Transverse colon (tissue), 4 donors: ENCODE results near the gene UTP11.

Experiments used
- EP300 ChIP-seq: sonication (generic); formaldehyde crosslinking; IDR thresholded peaks from one replicate; pipeline ENCODE4 v1.6.1; 2017; ENCODE audit warnings: antibody characterized with exemption, low read depth
- POLR2A ChIP-seq: fragments of 450-650 bp; IDR thresholded peaks from one replicate; pipeline ENCODE4 v1.6.1; 2016; ENCODE audit warnings: antibody characterized with exemption, mild to moderate bottlenecking, moderate library complexity
- POLR2AphosphoS5 ChIP-seq, 3 donors: sonication (generic); formaldehyde crosslinking; IDR thresholded peaks; one replicate each; pipeline ENCODE4 v1.6.1; 2016; ENCODE audit warnings: antibody characterized with exemption in 3 of 3
- TF ChIP-seq, protein P1 (sequence below), 5 experiments: fragments of 200-600 bp in 3 of 5; fragments of 450-650 bp in 2 of 5; sonication (generic) in 3 of 5; IDR thresholded peaks; 1 replicate in 2 of 5; 2 replicates in 3 of 5; pipeline ENCODE4 v1.5.1; 2016 to 2017; ENCODE audit warnings: antibody characterized with exemption in 5 of 5, inconsistent platforms in 3 of 5, mild to moderate bottlenecking in 2 of 5, moderate library complexity in 1 of 5

GRCh38 chr1:37995751-37996345 lies 16.7 kb upstream of the UTP11 start:
- TF ChIP-seq POLR2A: no peak
- TF ChIP-seq, protein P1, sequence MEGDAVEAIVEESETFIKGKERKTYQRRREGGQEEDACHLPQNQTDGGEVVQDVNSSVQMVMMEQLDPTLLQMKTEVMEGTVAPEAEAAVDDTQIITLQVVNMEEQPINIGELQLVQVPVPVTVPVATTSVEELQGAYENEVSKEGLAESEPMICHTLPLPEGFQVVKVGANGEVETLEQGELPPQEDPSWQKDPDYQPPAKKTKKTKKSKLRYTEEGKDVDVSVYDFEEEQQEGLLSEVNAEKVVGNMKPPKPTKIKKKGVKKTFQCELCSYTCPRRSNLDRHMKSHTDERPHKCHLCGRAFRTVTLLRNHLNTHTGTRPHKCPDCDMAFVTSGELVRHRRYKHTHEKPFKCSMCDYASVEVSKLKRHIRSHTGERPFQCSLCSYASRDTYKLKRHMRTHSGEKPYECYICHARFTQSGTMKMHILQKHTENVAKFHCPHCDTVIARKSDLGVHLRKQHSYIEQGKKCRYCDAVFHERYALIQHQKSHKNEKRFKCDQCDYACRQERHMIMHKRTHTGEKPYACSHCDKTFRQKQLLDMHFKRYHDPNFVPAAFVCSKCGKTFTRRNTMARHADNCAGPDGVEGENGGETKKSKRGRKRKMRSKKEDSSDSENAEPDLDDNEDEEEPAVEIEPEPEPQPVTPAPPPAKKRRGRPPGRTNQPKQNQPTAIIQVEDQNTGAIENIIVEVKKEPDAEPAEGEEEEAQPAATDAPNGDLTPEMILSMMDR (IDR thresholded peaks at IDR 0.05): no peak
- TF ChIP-seq POLR2AphosphoS5 (IDR thresholded peaks at IDR 0.05): peak; percentile 74 to 75 (median 74)
- TF ChIP-seq EP300: peak; percentile 64
